Adrenal gland (tissue), 12 donors: Measurements from ENCODE around the gene INCA1. TPM values are rescaled to one million over a fixed set of nuclear protein-coding genes. Genes with fewer than 3 reads are reported as not detected.

Experiments
- DNase-seq, 7 donors: peaks; one replicate each; pipeline ENCODE4 v3.0.0-alpha.2; 2019 to 2020
- H3K27ac ChIP-seq, 5 donors: fragments of 200-600 bp; sonication (generic) in 4 of 5; 1 replicate in 3 of 5; 2 replicates in 2 of 5; pipeline versions ENCODE4 v1.5.1 to v1.8.0; 2016 to 2020; ENCODE audit warnings: mild to moderate bottlenecking in 1 of 5
- H3K27me3 ChIP-seq: fragments of 200-600 bp; 2 replicates; pipeline ENCODE4 v1.8.0; 2021
- H3K36me3 ChIP-seq, 2 donors: fragments of 200-600 bp; replicated peaks in 1 of 2; 1 replicate in 1 of 2; 2 replicates in 1 of 2; pipeline versions ENCODE4 v1.5.1 to v1.8.0; 2018 to 2022
- H3K4me1 ChIP-seq, 2 donors: fragments of 200-600 bp; replicated peaks in 1 of 2; 1 replicate in 1 of 2; 2 replicates in 1 of 2; pipeline versions ENCODE4 v1.5.1 to v1.8.0; 2018 to 2021
- H3K4me3 ChIP-seq, 4 donors: fragments of 200-600 bp; sonication (generic) in 3 of 4; one replicate each; pipeline ENCODE4 v1.5.1; 2016 to 2018
- H3K9me3 ChIP-seq, 3 donors: fragments of 200-600 bp; sonication (generic) in 1 of 3; replicated peaks in 1 of 3; 1 replicate in 2 of 3; 2 replicates in 1 of 3; pipeline versions ENCODE4 v1.5.1 to v1.8.0; 2016 to 2021
- CTCF ChIP-seq, 6 experiments: fragments of 450-650 bp in 4 of 6; fragments of 200-600 bp in 2 of 6; sonication (generic) in 1 of 6; IDR thresholded peaks; 1 replicate in 5 of 6; 2 replicates in 1 of 6; pipeline versions ENCODE4 v1.5.1 to v1.8.0; 2016 to 2021; ENCODE audit warnings: antibody characterized with exemption in 6 of 6, mild to moderate bottlenecking in 2 of 6, moderate library complexity in 1 of 6
- POLR2A ChIP-seq, 2 donors: fragments of 450-650 bp; IDR thresholded peaks; one replicate each; pipeline ENCODE4 v1.6.1; 2017; ENCODE audit warnings: antibody characterized with exemption in 2 of 2, mild to moderate bottlenecking in 2 of 2, moderate library complexity in 1 of 2
- WGBS, 4 donors: extraction: QIAGEN DNeasy Blood & Tissue Kit in 2 of 4; methylation state at CpG; one replicate each; pipeline versions ENCODE4 v1.1.5 to v1.1.7; 2013 to 2017; 5-methylcytosine and 5-hydroxymethylcytosine counted together
- intact Hi-C, 2 donors: fragments of 100-400 bp; cut with DNase I; formaldehyde crosslinking; loops; one replicate each; pipeline versions ENCODE4 v1.14.1 to v1.15.0; 2022 to 2023
- polyA plus RNA-seq, 3 donors: library from polyadenylated mRNA; stranded (reverse); fragments of 200-250 nt in 2 of 3; fragments of 350-450 nt in 1 of 3; fragmentation: Illumina TruSeq in 1 of 3; extraction: RNeasy Lipid Tissue Mini Kit (QIAGEN cat#74804) in 1 of 3; gene quantifications; one replicate each; pipeline ENCODE4 v1.2.3, GENCODE V29; 2013 to 2014
- total RNA-seq, 9 donors: library from RNA; depleted of rRNA in 4 of 9; stranded (reverse); fragments of >200 nt in 4 of 9; fragments of 120-200 nt in 1 of 9; fragmentation: NEBNext Ultra II Directional in 1 of 9; extraction: Animal tissue kit (Norgen Biotek cat#: 25700) in 1 of 9; gene quantifications; one replicate each; pipeline versions ENCODE4 v1.1.0 to v1.2.4, GENCODE V29; 2013 to 2023
- donor health status: healthy with polysubstance abuse.
- donor health status: Bipolar disorder and iron deficiency.
- donor health status: DM: yes; HTN: yes; CAD: no.
- donor health status: DM: no; HTN: no; CAD: no.
- donor health status: DM: no; HTN: no; CAD: no.
- donor health status: DM: yes; HTN: yes; CAD: no.

INCA1 gene
- total and polyA plus RNA-seq, 12 donors = 0.44 to 6.2 (median 1.3) TPM; not detected in 2

GRCh38 chr17:5003214-5003867 lies 6.0 kb upstream of the INCA1 start:
- H3K4me1 ChIP-seq = peaks cover 19 to 21% of the 10 kb centered on the region in 2 donors
- peaks cover 0 to 76% of the 10 kb centered on the region in 2 donors for H3K36me3 ChIP-seq
- no peak for DNase-seq
- H3K27ac ChIP-seq = no peak overlapping the region
- no peak overlapping the region for H3K4me3 ChIP-seq
- no peak for TF ChIP-seq POLR2A (IDR thresholded peaks at IDR 0.05)
- TF ChIP-seq CTCF (IDR thresholded peaks at IDR 0.05) = no peak
- no peaks in the 10 kb centered on the region for H3K9me3 ChIP-seq
- intact Hi-C loops = no loop called here
- WGBS, 4 donors = 92 to 96% (median 94%) methylated on average over 18 of the region's 18 CpGs
- no peaks in the 10 kb centered on the region for H3K27me3 ChIP-seq

GRCh38 chr17:5002121-5002788 lies 4.9 kb upstream of the INCA1 start:
- no peak for DNase-seq
- H3K27ac ChIP-seq = no peak overlapping the region
- peaks cover 0 to 65% of the 10 kb centered on the region in 2 donors for H3K36me3 ChIP-seq
- peaks cover 19 to 21% of the 10 kb centered on the region in 2 donors for H3K4me1 ChIP-seq
- no peaks in the 10 kb centered on the region for H3K27me3 ChIP-seq
- no peak overlapping the region for H3K4me3 ChIP-seq
- intact Hi-C loops = no loop called here
- 94 to 97% (median 94%) methylated on average over 17 to 20 of the region's 20 CpGs for WGBS, 4 donors
- H3K9me3 ChIP-seq = no peaks in the 10 kb centered on the region
- TF ChIP-seq CTCF (IDR thresholded peaks at IDR 0.05) = no peak
- TF ChIP-seq POLR2A (IDR thresholded peaks at IDR 0.05) = no peak

- WGBS, 4 donors = 75 to 85% (median 77%) methylated on average over 6 to 11 of the region's 11 CpGs
- H3K27ac ChIP-seq = peak overlapping the region in 1 of 5 donors; percentile 14
- peak overlapping the region in 1 of 4 donors; percentile 64 for H3K4me3 ChIP-seq
- DNase-seq = peak in 6 of 7 donors; percentile 59 to 72 (median 64)
- H3K27me3 ChIP-seq = no peaks in the 10 kb centered on the region
- TF ChIP-seq CTCF (IDR thresholded peaks at IDR 0.05) (no peak), POLR2A (IDR thresholded peaks at IDR 0.05) (no peak)
- peaks cover 24 to 26% of the 10 kb centered on the region in 2 donors for H3K4me1 ChIP-seq
- intact Hi-C loops = no loop called here
- peaks cover 0 to 45% of the 10 kb centered on the region in 2 donors for H3K36me3 ChIP-seq
- no peaks in the 10 kb centered on the region for H3K9me3 ChIP-seq
Observed at GRCh38 chr17:5000237-5000639, 2.9 kb upstream of the INCA1 start.

- Histone ChIP-seq H3K4me3 (peak overlapping the region in 1 of 4 donors; percentile 64), H3K27ac (no peak overlapping the region), H3K9me3 (no peaks in the 10 kb centered on the region), H3K27me3 (no peaks in the 10 kb centered on the region), H3K4me1 (peaks cover 24 to 26% of the 10 kb centered on the region in 2 donors), H3K36me3 (peaks cover 0 to 38% of the 10 kb centered on the region in 2 donors)
- no peak for TF ChIP-seq POLR2A (IDR thresholded peaks at IDR 0.05)
- no peak for TF ChIP-seq CTCF (IDR thresholded peaks at IDR 0.05)
- 74 to 76% (median 75%) methylated on average over 12 of the region's 12 CpGs for whole genome bisulfite sequencing, 4 donors
- intact Hi-C loops = loop anchor here in 1 of 2 donors (5.0 kb wide), 1 partner anchor 62 kb away; no protein-coding TSS in a partner anchor
- no peak for DNase-seq
Observed at GRCh38 chr17:4999430-5000093, 2.2 kb upstream of the INCA1 start.
